SK-N-SH (cell line): Measurements from ENCODE around the gene CCDC15. TPM values are rescaled to one million over a fixed set of nuclear protein-coding genes. Genes with fewer than 3 reads are reported as not detected.
"Not testable (repeated sequence)": the region's sequence is repeated elsewhere in the genome, so short reads cannot be mapped to it uniquely, and the experiment has no call there.

Experiments
- CTCF ChIA-PET: fragments of 300-600, 350-600 bp; formaldehyde crosslinking; extraction: SDS; loops from one replicate; lab custom pipeline; 2021; lab: Yijun Ruan, JAX
- POLR2A ChIA-PET: fragments of 350-600 bp; sonication (Branson Sonifier 250); formaldehyde crosslinking; extraction: SDS; loops from one replicate; lab custom pipeline; 2020; ENCODE audit warnings: antibody characterized with exemption, inconsistent platforms; lab: Yijun Ruan, JAX
- DNase-seq: peaks from one replicate; pipeline ENCODE4 v3.0.0; 2012
- H2AFZ ChIP-seq: fragments of 200-600 bp; sonication (generic); 2 replicates; pipeline ENCODE4 v1.8.1; 2016; ENCODE audit warnings: antibody characterized with exemption, mild to moderate bottlenecking, low read depth
- H3F3A ChIP-seq: fragments of 200-600 bp; sonication (generic); replicated peaks from 2 replicates; pipeline ENCODE3; 2016; ENCODE audit warnings: antibody characterized with exemption, mild to moderate bottlenecking; ENCODE audit not compliant: insufficient read depth
- H3K27ac ChIP-seq, 2 experiments: fragments of 200-500 bp in 1 of 2; fragments of 200-600 bp in 1 of 2; sonication (Bioruptor generic) in 1 of 2; sonication (generic), shearing (Covaris generic) in 1 of 2; 2 replicates each; pipeline versions ENCODE4 v1.5.1 to v1.6.1; 2014 to 2016; ENCODE audit warnings: low read depth in 2 of 2, inconsistent platforms in 1 of 2, low read length in 1 of 2, mild to moderate bottlenecking in 1 of 2, mixed read lengths in 1 of 2
- H3K27me3 ChIP-seq: fragments of 200-600 bp; sonication (generic), shearing (Covaris generic); 2 replicates; pipeline ENCODE4 v1.6.1; 2016; ENCODE audit warnings: mixed run types; ENCODE audit not compliant: insufficient read depth
- H3K36me3 ChIP-seq, 2 experiments: fragments of 200-500 bp in 1 of 2; fragments of 200-600 bp in 1 of 2; sonication (Bioruptor generic) in 1 of 2; sonication (generic) in 1 of 2; replicated peaks in 1 of 2; 2 replicates each; pipeline versions ENCODE3 to v1.5.1; 2014 to 2016; ENCODE audit warnings: low read length in 1 of 2, mild to moderate bottlenecking in 1 of 2; ENCODE audit not compliant: insufficient read depth in 2 of 2, control insufficient read depth in 1 of 2
- H3K4me1 ChIP-seq, 2 experiments: fragments of 200-500 bp in 1 of 2; fragments of 200-600 bp in 1 of 2; sonication (Bioruptor generic) in 1 of 2; sonication (generic), shearing (Covaris generic) in 1 of 2; 2 replicates each; pipeline versions ENCODE4 v1.5.1 to v1.6.1; 2014 to 2016; ENCODE audit warnings: low read depth in 1 of 2, low read length in 1 of 2, mixed run types in 1 of 2; ENCODE audit not compliant: insufficient read depth in 2 of 2, control insufficient read depth in 1 of 2
- H3K4me2 ChIP-seq: fragments of 200-600 bp; sonication (generic), shearing (Covaris generic); 2 replicates; pipeline ENCODE4 v1.6.1; 2017; ENCODE audit warnings: mixed run types
- H3K4me3 ChIP-seq, 2 experiments: fragments of 200-500 bp in 1 of 2; fragments of 200-600 bp in 1 of 2; sonication (Bioruptor generic) in 1 of 2; sonication (generic), shearing (Covaris generic) in 1 of 2; 2 replicates each; pipeline versions ENCODE4 v1.5.1 to v1.8.1; 2014 to 2016; ENCODE audit warnings: low read depth in 2 of 2, inconsistent platforms in 1 of 2, low read length in 1 of 2, mild to moderate bottlenecking in 1 of 2, mixed read lengths in 1 of 2, moderate library complexity in 1 of 2
- H3K79me2 ChIP-seq: fragments of 200-600 bp; sonication (generic); 2 replicates; pipeline ENCODE4 v1.8.1; 2017; ENCODE audit warnings: mild to moderate bottlenecking; ENCODE audit not compliant: insufficient read depth
- H3K9ac ChIP-seq: fragments of 200-600 bp; sonication (generic); 2 replicates; pipeline ENCODE4 v1.6.1; 2017; ENCODE audit warnings: mixed run types
- H3K9me2 ChIP-seq: fragments of 200-600 bp; sonication (generic); 2 replicates; pipeline ENCODE4 v1.6.1; 2017; ENCODE audit warnings: mixed run types
- H3K9me3 ChIP-seq: fragments of 200-600 bp; sonication (generic); 2 replicates; pipeline ENCODE4 v1.6.1; 2017; ENCODE audit warnings: mixed run types, mild to moderate bottlenecking, moderate library complexity
- H4K20me1 ChIP-seq: fragments of 200-600 bp; sonication (generic); 2 replicates; pipeline ENCODE4 v1.6.1; 2017; ENCODE audit warnings: mild to moderate bottlenecking, mixed run types; ENCODE audit not compliant: insufficient read depth
- CHD2 ChIP-seq: fragments of 150-350 bp; IDR thresholded peaks from 2 replicates; pipeline ENCODE4 v1.6.1; 2018; ENCODE audit warnings: low read length; ENCODE audit not compliant: partially characterized antibody
- ELF1 ChIP-seq: IDR thresholded peaks from 2 replicates; pipeline ENCODE4 v1.4.0; 2012
- FOSL2 ChIP-seq: IDR thresholded peaks from 2 replicates; pipeline ENCODE4 v1.4.0; 2012; ENCODE audit warnings: low read depth, mild to moderate bottlenecking, moderate library complexity, borderline replicate concordance
- GATA2 ChIP-seq: sonication (generic); formaldehyde crosslinking; IDR thresholded peaks from 2 replicates; pipeline ENCODE4 v1.5.0; 2020; ENCODE audit warnings: mild to moderate bottlenecking, missing genetic modification reagents
- MEF2A ChIP-seq: IDR thresholded peaks from 2 replicates; pipeline ENCODE4 v1.4.0; 2012; ENCODE audit warnings: low read depth, borderline replicate concordance
- RCOR1 ChIP-seq: fragments of 150-350 bp; IDR thresholded peaks from 2 replicates; pipeline ENCODE4 v1.6.1; 2017; ENCODE audit warnings: antibody characterized with exemption, low read length
- REST ChIP-seq: IDR thresholded peaks from 2 replicates; pipeline ENCODE4 v1.6.1; 2012; ENCODE audit warnings: mild to moderate bottlenecking, low read depth, low read length, moderate library complexity
- RFX5 ChIP-seq: IDR thresholded peaks from 2 replicates; pipeline ENCODE4 v1.6.1; 2012; ENCODE audit warnings: mild to moderate bottlenecking, improper control_type of control experiment, low read length
- USF2 ChIP-seq: fragments of 150-350 bp; IDR thresholded peaks from 2 replicates; pipeline ENCODE4 v1.6.1; 2017; ENCODE audit warnings: antibody characterized with exemption, low read length, low read depth, borderline replicate concordance
- WGBS: methylation state at CpG from one replicate; pipeline ENCODE4 v1.1.6; 2017; ENCODE audit warnings: low lambda C conversion rate; 5-methylcytosine and 5-hydroxymethylcytosine counted together
- polyA plus RNA-seq, 3 experiments: library from polyadenylated mRNA; depleted of rRNA; stranded (reverse); fragments of >200 nt; gene quantifications; 2 replicates each; pipeline ENCODE4 v1.2.3, GENCODE V29; 2012
- TF ChIP-seq, protein P1 (sequence below): IDR thresholded peaks from 2 replicates; pipeline ENCODE4; 2012

Gene CCDC15
- polyA plus RNA-seq, 1 of the 3 experiments (the other 2 are of a cell fraction) = 0.69 TPM

DNA sequence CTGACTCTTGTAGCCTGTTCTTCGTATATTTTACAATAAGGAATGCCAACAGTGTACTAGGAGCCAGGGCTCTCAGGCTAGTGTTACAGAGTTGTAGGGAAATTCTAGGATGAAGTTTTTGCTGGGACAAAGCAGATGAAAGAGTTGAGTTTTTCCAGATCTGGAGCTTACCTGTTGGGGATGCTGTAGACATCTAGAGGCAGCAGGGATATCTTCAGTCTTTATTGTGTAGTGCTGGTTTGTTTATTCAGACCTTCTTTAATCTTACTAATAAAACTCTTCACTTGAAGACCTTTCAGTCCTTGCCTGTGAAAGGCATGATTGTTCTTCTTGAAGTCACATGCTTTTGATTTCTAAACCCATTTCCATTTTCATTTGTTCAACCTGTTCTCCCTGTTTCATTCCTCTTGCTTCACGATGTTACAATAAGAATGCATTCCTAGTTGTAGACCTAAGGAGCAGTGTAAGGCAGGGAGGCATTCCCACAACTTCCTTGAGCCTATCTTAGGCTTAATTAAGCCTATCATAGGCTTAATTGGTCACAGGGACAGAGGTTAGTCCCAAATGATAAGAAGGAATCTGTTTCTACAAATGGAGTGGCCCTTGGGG, 101.2 kb downstream of the CCDC15 start:
- no peak for DNase-seq
- Histone ChIP-seq H3K4me2 (no peak overlapping the region), H3K9me3 (no peaks in the 10 kb centered on the region), H4K20me1 (no peaks in the 10 kb centered on the region), H3F3A (no peaks in the 10 kb centered on the region), H3K9ac (no peak overlapping the region), H3K79me2 (no peaks in the 10 kb centered on the region), H3K27me3 (no peaks in the 10 kb centered on the region), H3K4me1 (no peaks in the 10 kb centered on the region), H3K36me3 (no peaks in the 10 kb centered on the region), H3K27ac (no peak overlapping the region), H2AFZ (no peak overlapping the region), H3K4me3 (no peak overlapping the region), H3K9me2 (no peaks in the 10 kb centered on the region)
- 90% methylated on average over 2 of the region's 2 CpGs for WGBS
- TF ChIP-seq RFX5 = no peak
- no peak for TF ChIP-seq RCOR1
- no peak for TF ChIP-seq ELF1
- TF ChIP-seq REST = no peak
- TF ChIP-seq FOSL2 = no peak
- no peak for TF ChIP-seq MEF2A
- TF ChIP-seq GATA2 (CRISPR knock-in tag) = no peak
- TF ChIP-seq CHD2 = no peak
- TF ChIP-seq, protein P1, sequence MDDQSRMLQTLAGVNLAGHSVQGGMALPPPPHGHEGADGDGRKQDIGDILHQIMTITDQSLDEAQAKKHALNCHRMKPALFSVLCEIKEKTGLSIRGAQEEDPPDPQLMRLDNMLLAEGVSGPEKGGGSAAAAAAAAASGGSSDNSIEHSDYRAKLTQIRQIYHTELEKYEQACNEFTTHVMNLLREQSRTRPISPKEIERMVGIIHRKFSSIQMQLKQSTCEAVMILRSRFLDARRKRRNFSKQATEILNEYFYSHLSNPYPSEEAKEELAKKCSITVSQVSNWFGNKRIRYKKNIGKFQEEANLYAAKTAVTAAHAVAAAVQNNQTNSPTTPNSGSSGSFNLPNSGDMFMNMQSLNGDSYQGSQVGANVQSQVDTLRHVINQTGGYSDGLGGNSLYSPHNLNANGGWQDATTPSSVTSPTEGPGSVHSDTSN = no peak
- no peak for TF ChIP-seq USF2
- CTCF ChIA-PET = interaction anchor here (1.2 kb wide), 1 partner anchor 349 kb away, joined by 5 read pairs; no protein-coding TSS in a partner anchor
- POLR2A ChIA-PET = interaction anchor here (0.6 kb wide), 1 partner anchor 124 kb away, joined by 5 read pairs; no protein-coding TSS in a partner anchor

GRCh38 chr11:125056111-125056510, 102.1 kb downstream of the CCDC15 start:
- POLR2A ChIA-PET, H3K9ac ChIP-seq, H3K4me3 ChIP-seq, H4K20me1 ChIP-seq, H3K4me1 ChIP-seq, DNase-seq, H3F3A ChIP-seq, H3K9me3 ChIP-seq, H3K27me3 ChIP-seq, H2AFZ ChIP-seq, H3K36me3 ChIP-seq, H3K4me2 ChIP-seq, H3K79me2 ChIP-seq, H3K27ac ChIP-seq, H3K9me2 ChIP-seq: not testable (repeated sequence)
- WGBS = 59% methylated on average over 2 of the region's 2 CpGs
- CTCF ChIA-PET = interaction anchor here (1.0 kb wide), 1 partner anchor 85 kb away, joined by 5 read pairs; no protein-coding TSS in a partner anchor
